RWPE2 (cell line): ENCODE results near the gene COX7B2.

Source experiments
- ATAC-seq: fragments of 200-7000 bp; cut with Tn5 transposase; 3 replicates; pipeline ENCODE4 v1.9.1; 2021; ENCODE audit warnings: low read depth
- DNase-seq: peaks from one replicate; pipeline ENCODE4 v3.0.0-alpha.2; 2020; ENCODE audit warnings: low spot score
- H3K27ac ChIP-seq: fragments of 450-650 bp; 2 replicates; pipeline ENCODE4 v1.5.1; 2017; ENCODE audit warnings: mild to moderate bottlenecking; ENCODE audit not compliant: poor library complexity, severe bottlenecking
- H3K27me3 ChIP-seq: fragments of 250-450 bp; sonication (Bioruptor Pico); 2 replicates; pipeline ENCODE4 v1.5.1; 2021; ENCODE audit warnings: mild to moderate bottlenecking, moderate library complexity; ENCODE audit not compliant: insufficient read depth, poor library complexity, severe bottlenecking
- H3K36me3 ChIP-seq: fragments of 250-450 bp; sonication (Bioruptor Pico); 2 replicates; pipeline ENCODE4 v1.5.1; 2020; ENCODE audit warnings: low read depth, mild to moderate bottlenecking, moderate library complexity
- H3K4me1 ChIP-seq: fragments of 250-450 bp; sonication (Bioruptor Pico); 2 replicates; pipeline ENCODE4 v1.5.1; 2021; ENCODE audit warnings: mild to moderate bottlenecking, moderate library complexity; ENCODE audit not compliant: insufficient read depth, poor library complexity, severe bottlenecking
- H3K4me3 ChIP-seq: fragments of 250-450 bp; sonication (Bioruptor Pico); 2 replicates; pipeline ENCODE4 v1.5.1; 2021; ENCODE audit warnings: mild to moderate bottlenecking, moderate library complexity; ENCODE audit not compliant: severe bottlenecking
- H3K9me3 ChIP-seq: fragments of 250-450 bp; sonication (Bioruptor Pico); 2 replicates; pipeline ENCODE4 v1.5.1; 2021; ENCODE audit warnings: mild to moderate bottlenecking, moderate library complexity; ENCODE audit not compliant: severe bottlenecking
- TF ChIP-seq, protein P1 (sequence below): fragments of 450-650 bp; IDR thresholded peaks from one replicate; pipeline ENCODE4 v1.5.1; 2017; ENCODE audit warnings: mild to moderate bottlenecking, moderate library complexity; ENCODE audit not compliant: poor library complexity, severe bottlenecking

COX7B2 gene

DNA sequence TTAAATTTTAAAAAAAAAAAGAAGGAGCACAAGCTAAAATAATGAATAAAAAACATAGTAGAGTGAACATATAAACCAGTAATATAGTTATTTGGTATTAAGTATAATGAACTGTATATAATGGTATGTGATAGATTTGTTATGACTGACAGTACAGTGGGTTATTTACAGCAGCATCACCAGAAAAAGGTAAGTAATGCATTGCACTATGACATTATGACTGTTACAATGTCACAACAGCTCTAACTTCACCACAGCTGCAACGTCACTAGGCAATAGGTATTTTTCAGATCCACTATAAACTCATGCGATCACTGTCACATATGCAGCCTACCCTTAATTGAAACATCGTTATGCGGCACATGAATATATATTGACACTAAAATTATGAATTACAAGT is 72.5 kb downstream of the COX7B2 start:
- Histone ChIP-seq H3K4me3 (no peak overlapping the region), H3K27ac (no peak overlapping the region), H3K36me3 (no peaks in the 10 kb centered on the region), H3K9me3 (no peaks in the 10 kb centered on the region), H3K4me1 (no peaks in the 10 kb centered on the region), H3K27me3 (no peaks in the 10 kb centered on the region)
- ATAC-seq = no peak
- TF ChIP-seq, protein P1, sequence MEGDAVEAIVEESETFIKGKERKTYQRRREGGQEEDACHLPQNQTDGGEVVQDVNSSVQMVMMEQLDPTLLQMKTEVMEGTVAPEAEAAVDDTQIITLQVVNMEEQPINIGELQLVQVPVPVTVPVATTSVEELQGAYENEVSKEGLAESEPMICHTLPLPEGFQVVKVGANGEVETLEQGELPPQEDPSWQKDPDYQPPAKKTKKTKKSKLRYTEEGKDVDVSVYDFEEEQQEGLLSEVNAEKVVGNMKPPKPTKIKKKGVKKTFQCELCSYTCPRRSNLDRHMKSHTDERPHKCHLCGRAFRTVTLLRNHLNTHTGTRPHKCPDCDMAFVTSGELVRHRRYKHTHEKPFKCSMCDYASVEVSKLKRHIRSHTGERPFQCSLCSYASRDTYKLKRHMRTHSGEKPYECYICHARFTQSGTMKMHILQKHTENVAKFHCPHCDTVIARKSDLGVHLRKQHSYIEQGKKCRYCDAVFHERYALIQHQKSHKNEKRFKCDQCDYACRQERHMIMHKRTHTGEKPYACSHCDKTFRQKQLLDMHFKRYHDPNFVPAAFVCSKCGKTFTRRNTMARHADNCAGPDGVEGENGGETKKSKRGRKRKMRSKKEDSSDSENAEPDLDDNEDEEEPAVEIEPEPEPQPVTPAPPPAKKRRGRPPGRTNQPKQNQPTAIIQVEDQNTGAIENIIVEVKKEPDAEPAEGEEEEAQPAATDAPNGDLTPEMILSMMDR = no peak
- DNase-seq = no peak

DNA sequence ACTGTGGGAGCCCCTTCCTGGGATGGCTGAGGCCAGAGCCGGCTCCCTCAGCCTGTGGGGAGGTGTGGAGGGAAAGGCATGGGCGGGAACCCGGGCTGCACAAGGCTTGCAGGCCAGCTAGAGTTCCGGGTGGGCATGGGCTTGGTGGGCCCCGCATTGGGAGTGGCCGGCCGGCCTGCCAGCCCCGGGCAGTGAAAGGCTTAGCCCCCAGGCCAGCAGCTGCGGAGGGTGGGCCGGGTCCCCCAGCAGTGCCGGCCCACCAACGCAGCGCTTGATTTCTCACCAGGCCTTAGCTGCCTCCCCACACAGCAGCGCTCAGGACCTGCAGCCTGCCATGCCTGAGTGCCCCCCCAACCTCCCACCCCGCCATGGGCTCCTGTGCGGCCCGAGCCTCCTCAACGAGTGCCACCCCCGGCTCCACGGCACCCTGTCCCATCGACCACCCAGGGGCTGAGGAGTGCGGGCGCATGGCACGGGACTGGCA is 78.0 kb downstream of the COX7B2 start:
- Histone ChIP-seq H3K4me1 (no peaks in the 10 kb centered on the region), H3K4me3 (no peak overlapping the region), H3K36me3 (no peaks in the 10 kb centered on the region), H3K27ac (no peak overlapping the region), H3K27me3 (no peaks in the 10 kb centered on the region), H3K9me3 (no peaks in the 10 kb centered on the region)
- TF ChIP-seq, protein P1 = no peak
- ATAC-seq (no peak), DNase-seq (no peak)

DNA sequence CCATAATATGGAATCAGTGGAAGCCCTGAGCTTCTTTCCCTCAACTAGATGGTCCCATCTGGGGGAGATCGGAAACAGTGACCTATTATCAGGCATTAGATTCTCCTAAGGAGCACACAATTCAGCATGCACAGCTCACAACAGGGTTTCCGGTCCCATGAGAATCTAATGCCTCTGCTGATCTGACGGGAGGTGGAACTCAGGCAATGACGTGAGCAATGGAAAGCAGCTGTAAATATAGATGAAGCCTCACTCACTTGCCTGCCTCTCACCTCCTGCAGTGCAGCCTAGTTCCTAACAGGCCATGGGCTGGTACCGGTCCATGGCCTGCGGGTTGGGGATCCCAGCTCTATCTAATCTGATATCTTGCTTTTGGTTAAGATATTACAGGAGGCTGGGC is 88.9 kb downstream of the COX7B2 start:
- ATAC-seq = no peak
- Histone ChIP-seq H3K36me3 (no peaks in the 10 kb centered on the region), H3K27ac (no peak overlapping the region), H3K4me1 (no peaks in the 10 kb centered on the region), H3K9me3 (no peaks in the 10 kb centered on the region), H3K27me3 (no peaks in the 10 kb centered on the region), H3K4me3 (no peak overlapping the region)
- no peak for DNase-seq
- TF ChIP-seq, protein P1 = no peak

DNA sequence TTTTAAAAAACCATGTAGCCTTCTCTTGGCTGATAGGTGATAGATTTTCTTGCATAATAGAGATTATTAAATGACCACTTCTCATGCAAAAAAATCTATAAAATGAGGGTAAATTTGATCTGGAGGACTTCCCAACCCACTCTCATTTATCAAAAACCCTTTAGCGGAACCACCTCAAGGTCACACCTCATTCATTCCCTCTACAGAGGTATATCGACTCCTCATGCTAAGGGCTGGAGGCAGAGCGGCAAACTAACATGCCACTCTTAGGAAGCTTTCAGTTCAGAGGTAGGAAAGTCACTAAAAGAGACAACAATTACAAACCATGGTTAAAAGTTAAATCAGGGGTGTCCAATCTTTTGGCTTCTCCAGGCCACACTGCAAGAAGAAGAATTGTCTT is 90.0 kb downstream of the COX7B2 start:
- H3K27me3 ChIP-seq = peaks cover 4% of the 10 kb centered on the region
- no peaks in the 10 kb centered on the region for H3K9me3 ChIP-seq
- TF ChIP-seq, protein P1 = no peak
- DNase-seq = no peak
- H3K27ac ChIP-seq = no peak overlapping the region
- no peaks in the 10 kb centered on the region for H3K4me1 ChIP-seq
- ATAC-seq = no peak
- no peaks in the 10 kb centered on the region for H3K36me3 ChIP-seq
- H3K4me3 ChIP-seq = no peak overlapping the region

DNA sequence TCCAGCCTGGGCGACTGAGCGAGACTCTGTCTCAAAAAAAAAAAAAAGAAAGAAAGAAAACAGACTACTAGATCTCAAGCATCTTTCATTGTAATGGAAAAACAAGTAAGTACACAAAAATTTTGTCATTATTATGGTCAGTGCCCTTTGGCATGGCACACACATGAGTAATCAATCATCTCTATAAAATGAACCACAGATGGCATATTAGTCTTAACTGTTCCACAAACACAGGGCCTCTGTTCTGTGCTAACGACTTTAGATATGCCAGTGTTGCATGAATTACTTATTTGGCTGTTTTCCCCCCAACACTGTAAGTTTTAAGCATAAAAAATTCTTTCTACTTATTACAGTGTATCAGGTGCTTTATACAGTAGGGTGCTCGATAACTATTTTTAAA is 90.4 kb downstream of the COX7B2 start:
- Histone ChIP-seq H3K27ac (no peak overlapping the region), H3K9me3 (no peaks in the 10 kb centered on the region), H3K27me3 (peaks cover 4% of the 10 kb centered on the region), H3K4me3 (no peak overlapping the region), H3K36me3 (no peaks in the 10 kb centered on the region), H3K4me1 (no peaks in the 10 kb centered on the region)
- DNase-seq (no peak), ATAC-seq (no peak)
- TF ChIP-seq, protein P1 = no peak
